Sigmoid colon (tissue), 4 donors: ENCODE results near the gene PRR12.

Source experiments
- EP300 ChIP-seq, 4 donors: sonication (generic); formaldehyde crosslinking; IDR thresholded peaks; one replicate each; pipeline ENCODE4 v1.6.1; 2017; ENCODE audit warnings: antibody characterized with exemption in 4 of 4
- POLR2A ChIP-seq, 2 donors: fragments of 450-650 bp; IDR thresholded peaks; one replicate each; pipeline ENCODE4 v1.6.1; 2016; ENCODE audit warnings: antibody characterized with exemption in 2 of 2, mild to moderate bottlenecking in 2 of 2, moderate library complexity in 2 of 2
- POLR2AphosphoS5 ChIP-seq, 4 donors: sonication (generic); formaldehyde crosslinking; IDR thresholded peaks; one replicate each; pipeline ENCODE4 v1.6.1; 2017; ENCODE audit warnings: antibody characterized with exemption in 4 of 4
- TF ChIP-seq, protein P1 (sequence below), 4 experiments: fragments of 450-650 bp in 3 of 4; fragments of 200-600 bp in 1 of 4; IDR thresholded peaks; one replicate each; pipeline ENCODE4 v1.5.1; 2016 to 2019; ENCODE audit warnings: antibody characterized with exemption in 4 of 4, mild to moderate bottlenecking in 3 of 4, moderate library complexity in 2 of 4

DNA sequence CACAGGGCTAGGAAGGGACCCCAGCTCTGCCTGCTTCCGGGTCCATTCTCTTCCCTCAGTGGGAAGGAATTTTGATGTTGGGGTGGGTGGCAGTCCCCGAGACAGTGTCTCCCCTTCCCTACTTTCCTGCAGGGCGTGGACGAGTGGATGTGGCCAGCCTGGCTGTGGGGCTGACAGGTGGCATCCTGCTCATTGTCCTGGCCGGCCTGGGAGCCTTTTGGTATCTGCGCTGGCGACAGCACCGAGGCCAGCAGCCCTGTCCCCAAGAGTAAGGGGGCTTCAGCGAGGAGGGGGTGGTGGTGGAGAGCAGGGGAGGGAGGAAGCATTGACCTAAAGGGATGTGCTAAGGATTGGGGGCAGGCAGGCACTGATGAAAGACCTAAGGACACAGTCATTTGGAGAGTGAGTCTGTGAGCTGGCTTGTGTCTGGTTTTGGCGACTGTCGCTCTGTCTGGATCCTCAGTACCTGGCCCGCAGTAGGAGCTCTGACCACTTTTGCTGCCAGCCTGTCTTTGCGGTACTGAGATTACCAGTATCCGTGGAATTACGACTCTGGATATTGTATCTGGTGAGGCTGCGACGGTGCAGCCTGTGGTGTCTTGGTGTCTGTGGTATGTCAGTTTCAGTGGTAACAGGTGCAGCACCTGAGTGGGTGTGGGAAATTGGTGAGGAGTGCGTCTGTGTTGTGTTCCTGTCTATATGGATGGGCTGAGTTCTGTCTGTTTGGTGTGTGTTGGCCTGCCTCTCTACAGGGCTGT lies 2.4 kb upstream of the PRR12 start:
- TF ChIP-seq, protein P1, sequence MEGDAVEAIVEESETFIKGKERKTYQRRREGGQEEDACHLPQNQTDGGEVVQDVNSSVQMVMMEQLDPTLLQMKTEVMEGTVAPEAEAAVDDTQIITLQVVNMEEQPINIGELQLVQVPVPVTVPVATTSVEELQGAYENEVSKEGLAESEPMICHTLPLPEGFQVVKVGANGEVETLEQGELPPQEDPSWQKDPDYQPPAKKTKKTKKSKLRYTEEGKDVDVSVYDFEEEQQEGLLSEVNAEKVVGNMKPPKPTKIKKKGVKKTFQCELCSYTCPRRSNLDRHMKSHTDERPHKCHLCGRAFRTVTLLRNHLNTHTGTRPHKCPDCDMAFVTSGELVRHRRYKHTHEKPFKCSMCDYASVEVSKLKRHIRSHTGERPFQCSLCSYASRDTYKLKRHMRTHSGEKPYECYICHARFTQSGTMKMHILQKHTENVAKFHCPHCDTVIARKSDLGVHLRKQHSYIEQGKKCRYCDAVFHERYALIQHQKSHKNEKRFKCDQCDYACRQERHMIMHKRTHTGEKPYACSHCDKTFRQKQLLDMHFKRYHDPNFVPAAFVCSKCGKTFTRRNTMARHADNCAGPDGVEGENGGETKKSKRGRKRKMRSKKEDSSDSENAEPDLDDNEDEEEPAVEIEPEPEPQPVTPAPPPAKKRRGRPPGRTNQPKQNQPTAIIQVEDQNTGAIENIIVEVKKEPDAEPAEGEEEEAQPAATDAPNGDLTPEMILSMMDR (IDR thresholded peaks at IDR 0.05): no peak
- no peak for TF ChIP-seq EP300 (IDR thresholded peaks at IDR 0.05)
- TF ChIP-seq POLR2AphosphoS5 (IDR thresholded peaks at IDR 0.05): no peak
- TF ChIP-seq POLR2A (IDR thresholded peaks at IDR 0.05): no peak
